Activated naive CD8-positive, alpha-beta T cell treated with anti-CD3 and anti-CD28 coated beads, Interleukin-2, amount 10 ng/mL, durations not matched to agents 7 days and 5 days (primary cell): Measurements from ENCODE around the gene ABHD10. TPM values are rescaled to one million over a fixed set of nuclear protein-coding genes. Genes with fewer than 3 reads are reported as not detected.
"Not testable (repeated sequence)": the region's sequence is repeated elsewhere in the genome, so short reads cannot be mapped to it uniquely, and the experiment has no call there.

Source experiments
- ATAC-seq: fragments of 150-1000 bp; cut with Tn5 transposase; one replicate; pipeline ENCODE4 v1.10.0; 2021; ENCODE audit warnings: low read depth, moderate library complexity
- POLR2A ChIA-PET: fragments of 350-600 bp; sonication (Branson Sonifier 250); formaldehyde crosslinking; loops from one replicate; lab custom pipeline; 2021; ENCODE audit warnings: antibody characterized with exemption; lab: Charles Lee
- DNase-seq: peaks from one replicate; pipeline ENCODE4 v3.0.0; 2021
- H3K27ac Mint-ChIP-seq: one replicate; pipeline ENCODE4 v1.8.0; 2022; ENCODE audit warnings: mild to moderate bottlenecking, mixed read lengths
- H3K27me3 Mint-ChIP-seq: one replicate; pipeline ENCODE4 v1.8.0; 2022; ENCODE audit warnings: mild to moderate bottlenecking, moderate library complexity, mixed read lengths
- H3K36me3 Mint-ChIP-seq: one replicate; pipeline ENCODE4 v1.8.0; 2021; ENCODE audit warnings: mild to moderate bottlenecking, mixed read lengths
- H3K4me1 Mint-ChIP-seq: one replicate; pipeline ENCODE4 v1.8.0; 2021; ENCODE audit warnings: mixed read lengths
- H3K4me3 Mint-ChIP-seq: one replicate; pipeline ENCODE4 v1.8.0; 2022; ENCODE audit warnings: mild to moderate bottlenecking, moderate library complexity, mixed read lengths
- H3K9me3 Mint-ChIP-seq: one replicate; pipeline ENCODE4 v1.8.0; 2021; ENCODE audit warnings: mixed read lengths
- total RNA-seq, 2 experiments: library from RNA; stranded (reverse); gene quantifications; one replicate each; pipeline ENCODE4 v1.2.3, GENCODE V29; 2021

ABHD10 gene
- total RNA-seq, 2 experiments from 2014 or later: 39.4 to 40.4 TPM

DNA sequence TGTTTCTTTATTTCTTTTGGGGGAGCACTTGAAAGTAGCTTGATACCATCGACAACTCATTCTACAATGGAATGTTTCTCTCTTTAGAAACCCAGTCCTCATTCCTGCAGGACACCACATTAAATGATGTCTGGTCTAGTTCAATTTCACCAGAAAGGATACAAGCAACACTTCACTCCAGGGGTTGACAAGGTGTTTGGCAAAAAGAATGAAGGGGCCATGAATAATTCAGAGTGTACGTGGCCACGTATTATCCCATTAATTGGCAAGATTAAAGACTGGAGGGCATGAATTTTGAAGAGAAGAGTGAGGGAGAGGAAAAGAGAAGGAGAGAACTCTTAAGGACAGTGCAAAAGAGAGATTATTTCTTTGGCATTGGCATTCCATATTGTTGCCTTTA lies 56.4 kb downstream of the ABHD10 start:
- no peaks in the 10 kb centered on the region for H3K4me1 Mint-ChIP-seq
- ATAC-seq (no peak), DNase-seq (no peak)
- H3K9me3 Mint-ChIP-seq: no peaks in the 10 kb centered on the region
- POLR2A ChIA-PET: no interaction called here
- no peak overlapping the region for H3K4me3 Mint-ChIP-seq
- no peaks in the 10 kb centered on the region for H3K36me3 Mint-ChIP-seq
- H3K27ac Mint-ChIP-seq: no peak overlapping the region
- H3K27me3 Mint-ChIP-seq: peaks cover 6% of the 10 kb centered on the region

DNA sequence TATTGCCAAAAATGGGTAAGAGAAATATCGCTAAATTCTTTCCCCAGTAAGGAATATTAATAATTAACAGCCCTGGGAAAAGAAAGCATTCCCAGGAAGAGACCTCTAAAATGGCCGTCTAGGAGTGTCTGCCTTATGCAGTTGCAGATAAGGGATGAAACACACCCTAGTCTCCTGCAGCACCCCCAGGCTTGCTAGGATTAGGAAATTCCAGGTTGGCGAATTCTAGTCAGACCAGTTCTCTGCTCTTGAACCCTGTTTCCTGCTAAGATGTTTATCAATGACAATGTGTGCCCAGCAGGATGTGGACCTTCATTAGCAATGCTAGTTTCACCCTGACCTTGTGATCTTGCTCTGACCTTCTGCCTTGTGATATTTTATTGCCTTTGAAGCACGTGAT lies 58.4 kb downstream of the ABHD10 start:
- DNase-seq, H3K27ac Mint-ChIP-seq, H3K4me1 Mint-ChIP-seq, ATAC-seq, H3K27me3 Mint-ChIP-seq, POLR2A ChIA-PET, H3K9me3 Mint-ChIP-seq, H3K4me3 Mint-ChIP-seq, H3K36me3 Mint-ChIP-seq: not testable (repeated sequence)

DNA sequence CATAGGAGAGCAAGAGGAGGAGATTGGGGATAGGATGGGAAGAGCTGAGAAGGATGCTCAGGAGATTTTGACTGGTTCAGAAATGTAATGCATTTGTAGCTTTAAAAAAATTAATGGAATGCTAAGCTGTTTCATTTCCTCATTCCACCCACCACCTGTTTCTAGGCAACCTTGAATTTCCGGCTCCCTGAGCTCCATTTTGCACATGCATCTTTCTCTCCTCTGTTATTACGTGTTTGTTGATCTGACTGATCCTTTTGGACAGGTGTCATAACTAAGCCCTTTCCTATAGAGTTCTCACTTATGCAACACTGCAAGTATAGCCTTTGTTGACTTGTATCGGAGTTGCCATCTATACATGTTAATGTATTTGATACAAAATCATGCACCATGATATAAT lies 60.0 kb downstream of the ABHD10 start:
- ATAC-seq (no peak), DNase-seq (no peak)
- H3K4me1 Mint-ChIP-seq: no peaks in the 10 kb centered on the region
- POLR2A ChIA-PET: no interaction called here
- no peaks in the 10 kb centered on the region for H3K36me3 Mint-ChIP-seq
- H3K9me3 Mint-ChIP-seq: no peaks in the 10 kb centered on the region
- no peak overlapping the region for H3K27ac Mint-ChIP-seq
- no peak overlapping the region for H3K4me3 Mint-ChIP-seq
- peaks cover 4% of the 10 kb centered on the region for H3K27me3 Mint-ChIP-seq

GRCh38 chr3:112041321-112041720 lies 62.5 kb downstream of the ABHD10 start:
- no peaks in the 10 kb centered on the region for H3K4me1 Mint-ChIP-seq
- ATAC-seq: no peak
- no peaks in the 10 kb centered on the region for H3K36me3 Mint-ChIP-seq
- DNase-seq: no peak
- no peak overlapping the region for H3K4me3 Mint-ChIP-seq
- no peaks in the 10 kb centered on the region for H3K27me3 Mint-ChIP-seq
- H3K9me3 Mint-ChIP-seq: no peaks in the 10 kb centered on the region
- POLR2A ChIA-PET: no interaction called here
- H3K27ac Mint-ChIP-seq: no peak overlapping the region

DNA sequence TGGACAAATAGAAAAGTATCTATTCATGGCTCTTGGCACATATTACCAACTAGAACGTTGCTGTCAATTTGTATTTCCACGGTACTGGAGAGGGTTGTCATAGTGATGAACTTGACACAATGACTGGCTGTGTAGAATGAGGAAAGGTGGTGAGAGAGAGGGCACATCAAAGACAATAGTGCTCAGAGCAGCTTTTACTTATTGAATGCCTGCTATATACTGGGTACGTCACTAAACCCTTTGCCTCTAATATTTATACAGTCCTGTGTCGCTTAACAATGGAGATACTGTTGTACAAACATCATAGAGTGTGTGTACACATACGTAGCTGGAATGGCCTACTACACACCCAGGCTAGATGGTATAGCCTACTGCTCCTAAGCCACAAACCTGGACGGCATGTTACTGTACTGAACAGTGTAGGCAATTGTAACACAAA lies 64.0 kb downstream of the ABHD10 start:
- H3K36me3 Mint-ChIP-seq: no peaks in the 10 kb centered on the region
- no peak for ATAC-seq
- no peak overlapping the region for H3K4me3 Mint-ChIP-seq
- H3K9me3 Mint-ChIP-seq: no peaks in the 10 kb centered on the region
- no peak overlapping the region for H3K27ac Mint-ChIP-seq
- POLR2A ChIA-PET: interaction anchor here (0.6 kb wide), 1 partner anchor 29 kb away, joined by 3 read pairs; no protein-coding TSS in a partner anchor
- H3K4me1 Mint-ChIP-seq: peaks cover 5% of the 10 kb centered on the region
- DNase-seq: no peak
- H3K27me3 Mint-ChIP-seq: no peaks in the 10 kb centered on the region

Other genes with a start within 250 kb of the ABHD10 start
- 1 to 10 TPM; 5.1 TPM for gene PHLDB2, start 119.8 kb upstream of the ABHD10 start, total RNA-seq
- gene TAGLN3, start 19.9 kb downstream of the ABHD10 start, total RNA-seq: not detected
- gene TMPRSS7, start 55.7 kb downstream of the ABHD10 start, total RNA-seq: not detected
- gene C3orf52, start 107.4 kb downstream of the ABHD10 start, total RNA-seq: 1 to 10 TPM; 2.1 to 3.1 TPM
- 10 to 100 TPM; 11.8 to 14.6 TPM for gene GCSAM, start 154.2 kb downstream of the ABHD10 start, total RNA-seq